DMS 273 (cell line): Measurements from ENCODE around the gene ANKRD44.
A peak's percentile ranks its signal among the peaks of the same experiment; 100 is the strongest.
"Not testable (repeated sequence)": the region's sequence is repeated elsewhere in the genome, so short reads cannot be mapped to it uniquely, and the experiment has no call there.

Source experiments
- DNase-seq: peaks from one replicate; lab custom pipeline; 2025; ENCODE audit not compliant: unreplicated experiment; lab: John Stamatoyannopoulos, UW

The ANKRD44 gene

DNA sequence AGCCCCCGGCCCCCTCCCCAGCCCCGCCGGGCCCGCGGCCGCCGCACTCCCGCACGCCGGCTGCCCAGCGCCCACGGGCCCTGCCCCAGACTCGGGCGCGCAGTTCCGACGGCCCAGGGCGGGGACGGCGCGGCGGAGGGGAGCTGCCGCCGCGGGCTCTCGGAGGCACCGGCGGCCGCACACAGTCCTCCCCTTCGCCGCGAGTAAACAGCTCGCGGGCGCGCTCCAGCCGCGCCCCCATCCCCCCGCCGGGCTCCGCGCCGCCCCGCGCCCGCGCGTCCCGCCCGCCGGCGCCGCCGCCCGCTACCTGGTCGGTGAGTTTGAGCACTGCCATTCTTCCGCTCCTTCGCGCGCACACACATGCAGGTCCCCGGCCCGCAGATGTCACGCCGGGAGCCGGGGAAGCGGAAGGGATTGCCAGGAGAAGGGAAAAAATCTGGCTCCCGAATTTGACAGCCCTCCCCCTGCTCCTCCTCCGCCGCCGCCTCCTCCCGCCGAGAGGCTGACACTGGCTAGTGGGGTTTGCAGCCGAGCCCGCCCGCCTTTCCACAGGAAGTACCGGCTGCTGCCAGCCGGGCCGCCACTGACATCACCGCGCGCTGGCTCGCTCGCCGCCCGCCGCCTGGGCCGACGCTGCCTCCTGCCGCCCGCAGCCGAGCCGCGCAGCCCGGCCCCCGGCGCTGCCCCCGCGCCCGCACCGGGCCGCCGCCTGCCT is at the start of gene ANKRD44:
Gene ANKRD44, minus strand, starts transcription at position 510 of the 715 bp plus-strand sequence. Its CDS starts 176 bp downstream, at position 334.
- peak; percentile 93 for DNase-seq

DNA sequence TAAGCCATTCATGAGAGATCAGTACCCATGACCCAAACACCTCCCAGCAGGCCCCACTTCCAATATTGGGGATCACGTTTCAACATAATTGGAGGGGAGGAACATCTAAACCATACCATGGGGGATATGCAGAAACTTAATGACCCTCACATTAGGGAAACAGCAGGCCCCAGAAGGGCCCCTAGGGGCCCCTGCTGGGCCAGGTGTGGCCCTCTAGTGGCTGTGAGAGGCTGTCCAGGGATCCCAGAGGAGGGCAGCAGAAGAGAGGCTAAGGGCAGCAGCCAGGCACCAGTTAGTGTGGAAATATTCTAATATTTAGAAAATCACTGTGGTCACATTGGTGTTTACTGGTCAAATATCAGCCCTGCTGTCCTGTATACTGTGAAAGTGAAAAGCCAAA is 49.3 kb upstream of the ANKRD44 start:
- DNase-seq, result no peak

GRCh38 chr2:197358931-197359330 is 48.4 kb upstream of the ANKRD44 start:
- DNase-seq, result no peak

DNA sequence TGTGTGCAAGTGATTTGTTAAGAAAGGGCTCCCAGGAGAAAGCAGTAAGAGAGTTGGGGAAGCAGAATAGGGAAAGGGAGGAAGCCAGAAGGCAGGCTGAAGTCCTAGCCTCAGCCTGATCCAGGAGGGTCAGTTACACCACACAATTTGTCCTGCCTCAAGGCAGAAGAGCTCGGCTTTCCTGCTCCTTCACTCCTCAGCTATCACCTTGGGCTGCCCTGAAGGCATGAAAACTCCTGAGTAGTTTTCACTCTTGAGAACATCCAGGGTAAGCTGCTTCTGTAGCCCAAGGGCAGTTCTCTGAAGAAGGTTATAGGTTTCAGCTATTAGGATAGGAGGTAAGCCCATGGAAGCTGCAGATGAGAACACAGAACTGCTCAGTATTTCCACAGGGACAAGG is 47.4 kb upstream of the ANKRD44 start:
- DNase-seq, result no peak

DNA sequence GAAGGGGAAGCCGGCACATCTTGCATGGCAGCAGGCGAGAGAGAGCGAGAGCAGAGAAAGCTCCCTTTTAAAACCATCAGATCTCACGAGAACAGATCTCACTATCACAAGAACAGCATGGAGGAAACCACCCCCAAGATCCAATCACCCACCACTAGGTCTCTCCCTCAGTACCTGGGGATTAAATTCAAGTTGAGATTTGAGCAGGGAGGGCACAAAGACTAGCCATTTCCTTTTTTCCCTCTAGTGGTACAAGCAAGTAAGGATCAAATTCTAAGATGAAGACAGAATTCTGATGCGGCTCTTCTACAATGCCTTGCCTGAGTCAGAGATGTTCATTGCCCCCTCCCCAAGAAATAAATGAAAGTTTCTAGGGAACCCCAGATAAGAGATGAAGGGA is 45.6 kb upstream of the ANKRD44 start:
- peak; percentile 29 for DNase-seq

GRCh38 chr2:197354169-197354558 is 43.6 kb upstream of the ANKRD44 start:
- no peak for DNase-seq

- no peak for DNase-seq
These were observed 43.0 kb upstream of the ANKRD44 start for GRCh38 chr2:197353393-197354168.

DNA sequence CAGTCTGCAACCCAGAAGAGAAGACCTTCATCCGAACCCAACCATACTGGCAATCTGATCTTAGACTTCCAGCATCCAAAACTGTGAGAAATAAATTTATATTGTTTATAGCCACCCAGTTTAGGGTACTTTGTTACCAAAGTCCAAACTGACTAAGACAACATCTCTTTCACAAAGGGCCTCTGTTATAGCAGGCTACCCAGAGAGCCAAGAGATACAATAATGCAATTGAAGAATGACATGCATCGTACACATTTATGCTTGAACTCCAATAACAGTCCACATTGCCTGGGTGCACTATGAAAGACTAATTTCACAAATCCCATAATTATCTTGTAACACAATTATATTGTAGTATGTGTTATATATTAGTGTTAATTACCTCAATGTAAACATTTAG is 39.1 kb upstream of the ANKRD44 start:
- no peak for DNase-seq

DNA sequence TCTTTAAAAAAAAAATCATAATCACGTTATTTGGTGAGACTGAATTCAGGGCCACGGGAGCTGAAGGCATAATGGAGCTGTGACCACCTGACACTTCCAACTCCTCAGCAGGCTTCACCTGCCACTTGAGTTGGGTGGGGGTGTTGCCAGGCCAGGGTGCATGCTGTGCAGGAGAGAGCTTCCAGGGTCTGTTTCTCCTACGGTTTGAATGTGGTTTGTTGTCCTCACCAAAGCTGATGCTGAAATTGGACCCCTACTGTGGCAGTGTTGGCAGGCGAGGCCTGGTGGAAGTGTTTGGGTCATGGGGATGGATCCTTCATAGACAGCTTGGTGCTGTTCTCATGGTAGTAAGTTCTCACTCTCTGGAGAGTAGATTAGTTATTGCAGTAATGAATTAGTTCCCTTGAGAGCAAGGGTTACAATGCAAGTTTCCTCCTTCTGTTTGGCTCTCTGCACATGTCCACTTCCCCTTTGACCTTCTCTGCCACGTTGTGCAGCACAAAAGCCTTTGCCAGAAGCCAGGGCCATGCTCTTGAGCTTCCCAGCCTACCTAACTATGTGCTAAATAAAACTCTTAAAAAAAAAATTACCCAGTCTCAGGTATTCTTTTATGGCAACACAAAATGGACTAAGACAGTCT is 38.3 kb upstream of the ANKRD44 start:
- DNase-seq, result no peak

GRCh38 chr2:197345846-197346370 is 35.3 kb upstream of the ANKRD44 start:
- DNase-seq, result no peak

DNA sequence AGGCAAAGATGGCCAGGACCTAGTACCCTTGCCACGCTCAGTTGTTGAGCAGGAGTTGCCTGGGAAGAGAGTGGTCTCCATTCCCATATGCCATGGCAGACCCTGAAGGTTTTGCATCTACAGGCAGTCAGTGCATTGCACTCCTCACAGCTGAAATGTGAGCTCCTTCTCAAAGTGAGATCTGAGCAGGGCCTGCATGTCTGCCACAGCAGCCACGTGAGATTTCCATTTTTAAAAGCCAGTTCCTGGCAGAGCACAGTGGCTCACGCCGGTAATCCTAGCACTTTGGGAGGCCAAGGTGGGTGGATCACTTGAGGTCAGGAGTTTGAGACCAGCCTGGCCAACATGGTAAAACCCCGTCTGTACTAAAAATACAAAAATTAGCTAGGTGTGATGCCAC is 33.4 kb upstream of the ANKRD44 start:
- DNase-seq, result not testable (repeated sequence)

- no peak for DNase-seq
These were observed 30.0 kb upstream of the ANKRD44 start for GRCh38 chr2:197340591-197340990.

- DNase-seq, result no peak
These were observed 29.1 kb upstream of the ANKRD44 start for GRCh38 chr2:197339496-197340220.

GRCh38 chr2:197339016-197339415 is 28.4 kb upstream of the ANKRD44 start:
- DNase-seq, result no peak

- DNase-seq, result no peak
These were observed 22.1 kb upstream of the ANKRD44 start for GRCh38 chr2:197332641-197333040.

DNA sequence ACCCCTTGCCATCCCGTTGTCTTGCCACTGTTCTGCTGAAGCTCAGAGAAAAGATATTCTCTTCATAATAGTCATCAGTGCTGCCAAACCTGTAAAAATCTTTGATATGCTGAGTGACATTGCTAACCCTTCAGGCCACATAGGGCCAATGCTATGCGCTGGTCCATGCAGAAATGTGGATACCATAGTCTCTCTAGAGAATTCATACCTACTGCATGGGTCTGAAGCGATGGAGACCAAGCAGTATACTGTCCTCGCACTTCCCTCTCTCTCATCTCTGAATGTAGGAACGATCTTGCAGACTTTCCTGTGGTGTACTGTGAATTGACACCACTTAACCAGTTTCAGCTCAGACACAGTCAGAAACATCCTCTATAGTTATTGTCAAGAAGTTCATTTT is 17.9 kb upstream of the ANKRD44 start:
- no peak for DNase-seq

DNA sequence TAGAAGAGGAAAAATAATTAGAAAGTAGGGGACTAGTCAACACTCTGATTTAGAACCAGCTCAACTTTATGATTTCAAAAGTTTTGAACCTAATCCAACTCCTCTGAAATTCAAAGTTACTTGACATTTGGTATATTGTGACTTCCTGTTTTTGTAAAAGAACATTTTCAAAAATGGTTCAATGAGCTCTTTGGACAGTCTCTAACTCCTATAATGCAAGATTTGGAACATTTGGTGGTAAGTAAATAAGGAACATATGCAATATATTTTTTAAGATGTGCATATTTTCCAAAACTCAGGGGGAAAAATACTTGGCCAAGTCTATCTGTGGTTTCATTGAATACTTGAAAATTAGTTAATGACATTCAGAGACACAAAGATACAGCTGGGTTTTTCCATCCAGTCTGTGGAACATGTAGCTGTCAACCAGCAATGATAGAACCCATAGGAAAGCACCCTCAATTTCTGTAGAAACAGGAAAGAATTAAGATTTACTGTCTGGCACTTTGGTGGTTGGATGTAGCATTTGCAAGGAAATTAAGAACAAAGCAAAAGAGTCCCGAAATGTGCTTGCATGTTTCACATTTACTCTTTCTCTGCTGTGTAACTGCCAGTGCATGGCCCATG is 17.0 kb upstream of the ANKRD44 start:
- DNase-seq, result no peak

DNA sequence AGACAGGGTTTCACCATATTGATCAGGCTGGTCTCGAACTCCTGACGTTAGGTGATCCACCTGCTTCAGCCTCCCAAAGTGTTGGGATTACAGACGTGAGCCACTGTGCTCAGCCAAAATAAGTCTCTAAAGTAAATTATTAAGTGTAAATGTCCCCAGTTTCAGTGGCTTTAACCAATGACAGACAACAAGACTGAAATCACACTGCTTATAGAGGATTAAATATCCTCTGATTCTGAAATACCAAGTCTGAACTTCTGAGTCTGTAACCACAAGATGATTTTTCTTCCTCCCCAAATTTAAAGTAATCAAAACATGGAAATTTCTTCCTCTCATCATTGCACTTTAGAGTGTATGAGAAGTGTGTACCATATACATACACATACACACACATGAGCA is 16.5 kb upstream of the ANKRD44 start:
- DNase-seq, result no peak

DNA sequence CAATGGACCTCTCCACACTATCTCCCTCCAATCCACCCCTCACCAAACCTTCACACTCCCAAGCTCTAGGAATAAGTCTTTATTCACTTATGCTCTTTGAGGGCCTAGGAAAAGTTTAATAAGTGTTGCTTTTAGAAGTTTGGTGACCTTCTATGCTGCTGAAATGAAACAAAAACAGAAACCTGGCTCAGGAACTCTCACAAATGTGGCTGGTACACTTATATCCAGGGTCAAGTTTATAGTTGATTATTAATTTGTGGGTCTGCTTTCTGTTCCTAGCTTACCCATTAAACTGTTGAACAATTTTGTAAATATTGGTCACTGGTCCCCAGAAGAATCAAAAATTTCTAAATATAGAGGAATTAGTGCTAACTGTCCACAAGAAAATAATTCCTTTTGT is 14.2 kb upstream of the ANKRD44 start:
- DNase-seq, result no peak
